Effector memory CD8-positive, alpha-beta T cell (primary cell): ENCODE measurements around the gene SCYL3.
"Not testable (repeated sequence)": the region's sequence is repeated elsewhere in the genome, so short reads cannot be mapped to it uniquely, and the experiment has no call there.

Experiments used
- ATAC-seq: fragments of 150-1000 bp; cut with Tn5 transposase; replicated peaks from 2 replicates; pipeline ENCODE4 v1.10.0; 2021; ENCODE audit warnings: mild to moderate bottlenecking, moderate library complexity
- DNase-seq, 3 experiments: peaks; one replicate each; pipeline ENCODE4 v3.0.0; 2021
- H3K27ac Mint-ChIP-seq, 2 donors: one replicate each; pipeline ENCODE4 v1.8.0; 2022; ENCODE audit warnings: mild to moderate bottlenecking in 2 of 2, mixed read lengths in 2 of 2, moderate library complexity in 2 of 2
- H3K27me3 Mint-ChIP-seq, 2 donors: one replicate each; pipeline ENCODE4 v1.8.0; 2022; ENCODE audit warnings: mixed read lengths in 2 of 2
- H3K36me3 Mint-ChIP-seq: one replicate; pipeline ENCODE4 v1.8.0; 2022; ENCODE audit warnings: mild to moderate bottlenecking, moderate library complexity, mixed read lengths; ENCODE audit not compliant: insufficient read depth
- H3K4me1 Mint-ChIP-seq, 2 donors: one replicate each; pipeline ENCODE4 v1.8.0; 2022; ENCODE audit warnings: low read depth in 2 of 2, mixed read lengths in 2 of 2
- H3K4me3 Mint-ChIP-seq, 2 donors: one replicate each; pipeline ENCODE4 v1.8.0; 2022; ENCODE audit warnings: mild to moderate bottlenecking in 2 of 2, mixed read lengths in 2 of 2, moderate library complexity in 2 of 2
- H3K9me3 Mint-ChIP-seq, 2 donors: one replicate each; pipeline ENCODE4 v1.8.0; 2022; ENCODE audit warnings: mixed read lengths in 2 of 2

The SCYL3 gene

GRCh38 chr1:169918220-169918619 is 24.5 kb upstream of the SCYL3 start:
- peak overlapping the region in 1 of 2 donors; percentile 61 for H3K27ac Mint-ChIP-seq
- not testable (repeated sequence) for H3K4me3 Mint-ChIP-seq, H3K36me3 Mint-ChIP-seq, ATAC-seq, DNase-seq, H3K9me3 Mint-ChIP-seq, H3K27me3 Mint-ChIP-seq, H3K4me1 Mint-ChIP-seq

DNA sequence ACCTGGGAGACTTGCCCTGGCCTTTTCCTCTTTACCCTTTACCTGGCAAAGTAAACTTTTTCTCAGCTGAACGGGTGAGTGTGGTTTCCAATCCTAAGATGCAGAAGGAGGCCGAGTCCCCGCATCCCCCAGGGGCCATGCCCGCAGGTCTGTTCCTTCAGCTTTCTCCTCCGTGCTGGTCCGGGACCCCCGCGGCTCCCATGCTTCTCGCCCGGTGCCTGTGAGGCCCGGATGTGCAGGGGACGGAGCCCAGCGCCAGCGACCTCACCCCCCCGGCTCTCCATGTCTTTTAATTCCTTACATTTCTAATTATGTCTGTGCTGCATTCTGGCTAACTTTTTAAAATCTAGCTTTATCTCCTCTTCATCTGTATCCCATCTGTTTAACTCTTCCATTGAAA is 21.5 kb upstream of the SCYL3 start:
- H3K36me3 Mint-ChIP-seq: peaks cover 8% of the 10 kb centered on the region
- H3K4me3 Mint-ChIP-seq: no peak overlapping the region
- no peak overlapping the region for H3K27ac Mint-ChIP-seq
- peaks cover 0 to 5% of the 10 kb centered on the region in 2 donors for H3K4me1 Mint-ChIP-seq
- H3K27me3 Mint-ChIP-seq: no peaks in the 10 kb centered on the region
- DNase-seq: no peak
- ATAC-seq: no peak
- no peaks in the 10 kb centered on the region for H3K9me3 Mint-ChIP-seq

DNA sequence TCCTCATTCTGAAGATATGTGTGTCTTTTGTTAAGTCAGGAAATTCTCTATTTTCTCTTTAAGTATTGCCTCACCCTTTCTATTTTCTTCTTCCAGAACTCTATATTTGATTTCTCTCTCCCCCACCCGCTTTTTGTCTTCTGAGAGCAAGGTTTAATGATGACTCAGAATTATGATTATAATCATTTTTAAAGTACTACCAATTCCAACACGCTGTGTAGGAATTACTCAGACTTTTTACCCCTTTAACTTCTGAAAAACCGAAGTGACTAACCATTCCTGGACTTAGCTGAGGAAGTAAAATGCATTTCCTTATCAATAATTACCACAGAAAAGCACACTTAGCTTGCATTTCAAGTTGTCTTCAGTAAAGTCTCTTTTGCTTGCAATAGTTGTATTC is 20.8 kb upstream of the SCYL3 start:
- H3K27ac Mint-ChIP-seq: no peak overlapping the region
- H3K4me3 Mint-ChIP-seq: no peak overlapping the region
- H3K9me3 Mint-ChIP-seq: no peaks in the 10 kb centered on the region
- H3K27me3 Mint-ChIP-seq: no peaks in the 10 kb centered on the region
- DNase-seq (no peak), ATAC-seq (no peak)
- peaks cover 0 to 5% of the 10 kb centered on the region in 2 donors for H3K4me1 Mint-ChIP-seq
- H3K36me3 Mint-ChIP-seq: peaks cover 6% of the 10 kb centered on the region

DNA sequence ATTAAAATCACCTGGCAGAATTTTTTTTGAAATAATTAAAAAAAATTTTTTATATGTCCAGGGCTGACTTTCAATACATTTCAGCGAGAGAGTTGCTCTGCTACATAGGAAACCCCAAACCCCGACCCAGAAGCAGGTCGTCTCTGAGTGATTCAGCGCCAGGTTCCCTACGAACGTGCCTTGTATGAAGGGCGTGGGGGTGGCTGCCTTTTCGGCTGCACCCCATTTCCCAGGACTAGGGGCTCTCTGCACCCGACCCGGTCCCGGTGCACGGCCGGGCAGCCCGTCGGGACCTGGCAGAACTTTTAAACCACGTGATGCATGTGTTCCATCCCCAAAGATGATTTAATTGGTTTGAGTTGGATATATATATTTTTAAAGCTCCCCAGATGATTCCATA is 15.8 kb upstream of the SCYL3 start:
- no peaks in the 10 kb centered on the region for H3K9me3 Mint-ChIP-seq
- H3K27ac Mint-ChIP-seq: peak overlapping the region in 1 of 2 donors; percentile 91
- H3K27me3 Mint-ChIP-seq: no peaks in the 10 kb centered on the region
- H3K4me1 Mint-ChIP-seq: peaks cover 4 to 7% of the 10 kb centered on the region in 2 donors
- H3K36me3 Mint-ChIP-seq: no peaks in the 10 kb centered on the region
- DNase-seq (no peak), ATAC-seq (peak; percentile 38)
- no peak overlapping the region for H3K4me3 Mint-ChIP-seq

DNA sequence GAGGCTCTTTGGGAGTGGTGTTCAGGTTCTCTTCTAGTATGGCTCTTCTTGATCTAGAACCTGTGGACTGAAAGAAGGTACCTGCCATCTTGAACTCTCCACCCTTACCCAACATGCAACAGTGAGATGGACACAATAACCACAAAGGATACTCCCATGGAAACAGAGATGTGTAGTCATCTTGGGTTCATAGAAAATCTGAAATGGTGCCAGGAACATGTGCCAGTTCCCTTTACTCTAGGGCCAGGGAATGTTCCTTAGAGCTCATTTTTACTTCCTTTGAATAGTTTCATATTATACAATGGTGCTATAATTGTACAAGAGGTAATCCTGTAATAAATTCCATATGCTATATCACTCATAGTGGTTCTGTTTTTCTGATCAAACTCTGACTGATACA is 13.2 kb upstream of the SCYL3 start:
- Mint-ChIP-seq H3K27me3 (peaks cover 0 to under 1% of the 10 kb centered on the region in 2 donors), H3K27ac (no peak overlapping the region), H3K4me3 (no peak overlapping the region), H3K36me3 (no peaks in the 10 kb centered on the region), H3K4me1 (peaks cover 13 to 18% of the 10 kb centered on the region in 2 donors), H3K9me3 (no peaks in the 10 kb centered on the region)
- ATAC-seq: no peak
- no peak for DNase-seq

DNA sequence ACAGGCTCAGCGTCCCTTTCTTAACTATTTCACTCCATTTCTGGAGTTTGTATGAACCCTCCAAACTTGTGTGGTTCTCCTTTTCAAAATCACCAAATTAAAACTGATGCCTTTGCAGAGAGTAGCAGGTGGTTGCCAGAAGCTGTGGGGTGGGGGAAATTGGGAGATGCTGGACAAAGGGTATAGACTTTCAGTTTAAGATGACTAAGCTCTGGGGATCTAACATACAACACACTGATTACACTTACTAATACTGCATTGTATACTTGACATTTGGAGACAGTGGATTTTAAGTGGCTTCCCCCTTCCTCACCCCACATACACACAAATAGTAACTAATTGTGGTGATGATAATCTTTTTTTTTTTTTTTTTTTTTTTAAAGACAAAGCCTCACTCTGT is 11.1 kb upstream of the SCYL3 start:
- DNase-seq (no peak), ATAC-seq (no peak)
- Mint-ChIP-seq H3K27ac (no peak overlapping the region), H3K9me3 (no peaks in the 10 kb centered on the region), H3K36me3 (no peaks in the 10 kb centered on the region), H3K4me3 (no peak overlapping the region), H3K27me3 (peaks cover 0 to 13% of the 10 kb centered on the region in 2 donors), H3K4me1 (peaks cover 13 to 18% of the 10 kb centered on the region in 2 donors)

GRCh38 chr1:169902751-169903150 is 9.1 kb upstream of the SCYL3 start:
- Mint-ChIP-seq H3K9me3 (no peaks in the 10 kb centered on the region), H3K27me3 (peaks cover 0 to 15% of the 10 kb centered on the region in 2 donors), H3K4me3 (peak overlapping the region in 1 of 2 donors; percentile 29), H3K27ac (no peak overlapping the region), H3K36me3 (no peaks in the 10 kb centered on the region), H3K4me1 (peaks cover 8 to 13% of the 10 kb centered on the region in 2 donors)
- no peak for DNase-seq
- peak; percentile 52 for ATAC-seq

DNA sequence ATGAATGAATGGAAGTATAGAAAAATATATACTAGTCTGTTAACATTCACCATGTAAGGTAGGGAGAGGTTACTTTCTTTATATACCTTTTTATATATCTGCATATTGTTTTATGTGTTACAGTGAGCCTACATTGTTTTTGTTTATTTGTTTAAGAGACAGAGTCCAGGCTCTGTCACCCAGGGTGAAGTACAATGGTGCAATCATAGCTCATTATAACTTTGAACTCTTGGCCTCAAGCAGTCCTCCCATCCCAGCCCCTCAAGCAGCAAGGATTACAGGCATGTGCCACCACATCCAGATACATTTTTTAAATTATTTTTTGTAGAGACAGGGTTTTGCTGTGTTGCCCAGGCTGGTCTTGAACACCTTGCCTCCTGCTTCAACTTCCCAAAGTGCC is 7.4 kb upstream of the SCYL3 start:
- Mint-ChIP-seq H3K36me3 (no peaks in the 10 kb centered on the region), H3K27ac (no peak overlapping the region), H3K27me3 (peaks cover 0 to 20% of the 10 kb centered on the region in 2 donors), H3K4me1 (peaks cover 8 to 13% of the 10 kb centered on the region in 2 donors), H3K9me3 (no peaks in the 10 kb centered on the region), H3K4me3 (no peak overlapping the region)
- DNase-seq (no peak), ATAC-seq (no peak)

DNA sequence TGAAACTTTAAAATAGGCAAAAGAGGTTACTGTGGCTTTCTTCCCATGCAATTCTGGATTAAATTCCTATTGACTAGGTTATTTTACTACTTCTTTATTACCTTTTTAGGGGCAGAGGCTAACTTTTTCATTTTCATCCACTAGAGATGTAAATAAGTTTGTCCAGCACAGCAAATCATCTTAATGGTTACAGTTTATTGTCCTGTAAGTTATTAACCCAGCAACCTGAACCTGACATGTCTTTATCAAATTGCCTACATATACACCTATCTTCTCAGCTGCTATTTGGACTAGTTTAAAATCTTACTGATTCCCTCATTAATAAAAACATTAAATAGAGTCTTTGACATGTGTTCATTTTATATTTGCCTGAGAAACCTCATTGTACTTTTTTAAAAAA is 6.9 kb upstream of the SCYL3 start:
- H3K27me3 Mint-ChIP-seq: peaks cover 0 to 20% of the 10 kb centered on the region in 2 donors
- peaks cover 8 to 13% of the 10 kb centered on the region in 2 donors for H3K4me1 Mint-ChIP-seq
- H3K9me3 Mint-ChIP-seq: no peaks in the 10 kb centered on the region

GRCh38 chr1:169899519-169900217 is 6.0 kb upstream of the SCYL3 start:
- H3K36me3 Mint-ChIP-seq: no peaks in the 10 kb centered on the region
- H3K9me3 Mint-ChIP-seq: no peaks in the 10 kb centered on the region
- peaks cover 0 to 20% of the 10 kb centered on the region in 2 donors for H3K27me3 Mint-ChIP-seq
- ATAC-seq (no peak), DNase-seq (no peak)
- H3K4me1 Mint-ChIP-seq: peaks cover 8 to 11% of the 10 kb centered on the region in 2 donors
- H3K4me3 Mint-ChIP-seq: no peak overlapping the region
- no peak overlapping the region for H3K27ac Mint-ChIP-seq

More for the DNA sequence above, 6.9 kb upstream of the SCYL3 start:
- Mint-ChIP-seq H3K27ac (no peak overlapping the region), H3K36me3 (no peaks in the 10 kb centered on the region), H3K4me3 (no peak overlapping the region)
- ATAC-seq (no peak), DNase-seq (no peak)

DNA sequence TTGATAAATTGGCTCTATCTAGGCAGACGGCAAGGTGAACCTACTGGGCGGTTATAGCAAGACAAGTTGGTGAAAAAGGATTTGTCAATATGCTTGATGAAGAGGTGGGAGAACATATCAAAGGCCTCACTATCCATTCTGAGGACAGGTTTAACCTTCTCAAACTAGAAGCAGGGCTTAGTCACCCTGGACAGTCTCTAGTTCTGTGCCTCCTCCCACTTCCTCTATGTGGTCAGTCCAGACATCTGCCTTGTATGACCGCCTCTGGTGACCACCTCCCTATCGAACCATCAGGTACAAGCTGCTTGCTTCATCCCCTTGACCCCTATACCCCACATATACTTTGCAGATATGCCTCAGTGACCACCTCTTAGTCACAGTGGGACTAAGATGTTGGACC is 2.3 kb upstream of the SCYL3 start:
- Mint-ChIP-seq H3K9me3 (no peaks in the 10 kb centered on the region), H3K4me1 (peaks cover 17 to 18% of the 10 kb centered on the region in 2 donors), H3K4me3 (no peak overlapping the region), H3K27me3 (peaks cover 0 to 13% of the 10 kb centered on the region in 2 donors), H3K36me3 (peaks cover 8% of the 10 kb centered on the region), H3K27ac (no peak overlapping the region)
- ATAC-seq (no peak), DNase-seq (no peak)

- H3K36me3 Mint-ChIP-seq: peaks cover 8% of the 10 kb centered on the region
- peaks cover 0 to 4% of the 10 kb centered on the region in 2 donors for H3K27me3 Mint-ChIP-seq
- no peaks in the 10 kb centered on the region for H3K9me3 Mint-ChIP-seq
Observed at GRCh38 chr1:169894424-169895145, 889 bp upstream of the SCYL3 start.

DNA sequence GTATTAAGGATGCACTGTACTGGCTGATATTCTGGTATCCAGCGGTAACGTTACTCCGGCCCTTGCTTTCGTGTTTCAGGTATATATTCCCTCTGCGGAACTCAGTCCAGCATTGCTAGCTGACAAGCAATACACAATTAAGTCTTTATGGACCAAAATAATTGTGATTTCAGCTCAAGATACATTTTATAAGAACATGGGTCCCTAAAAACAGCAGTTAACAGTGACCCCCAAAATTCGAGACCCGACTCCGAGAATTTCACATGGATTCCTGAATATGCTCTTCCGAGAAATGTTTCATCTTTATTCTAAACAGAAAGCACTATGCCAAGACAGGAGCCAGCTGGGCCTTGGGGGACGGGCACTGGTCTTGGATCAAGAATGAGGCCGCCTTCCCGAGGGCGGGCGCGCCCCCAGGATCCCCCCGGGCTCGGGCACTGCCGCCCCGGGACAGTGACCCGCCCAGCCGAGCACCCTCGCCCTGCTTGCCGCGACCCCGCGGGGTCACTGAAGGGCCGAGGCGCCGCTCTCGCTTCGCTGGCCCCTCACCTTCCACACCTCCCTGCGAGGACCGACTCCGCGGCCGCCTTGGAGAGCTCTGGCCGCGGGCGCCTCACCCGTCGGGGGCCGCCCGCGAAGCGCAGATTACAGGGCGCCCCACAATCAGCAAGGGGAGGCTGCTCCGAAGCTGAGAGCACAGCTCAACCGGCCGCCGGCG is 610 bp downstream of the SCYL3 start:
- H3K36me3 Mint-ChIP-seq: peaks cover 18% of the 10 kb centered on the region
- H3K4me1 Mint-ChIP-seq: peaks cover 32 to 36% of the 10 kb centered on the region in 2 donors
- H3K27ac Mint-ChIP-seq: peak overlapping the region; percentile 100
- DNase-seq: peak in 1 of 3 experiments; percentile 4
- H3K4me3 Mint-ChIP-seq: peak overlapping the region; percentile 87 to 89
- H3K27me3 Mint-ChIP-seq: peaks cover 0 to 4% of the 10 kb centered on the region in 2 donors
- no peaks in the 10 kb centered on the region for H3K9me3 Mint-ChIP-seq
- no peak for ATAC-seq

More at GRCh38 chr1:169894424-169895145, 889 bp upstream of the SCYL3 start:
- Mint-ChIP-seq H3K27ac (peak overlapping the region; percentile 100), H3K4me3 (peak overlapping the region; percentile 87 to 89), H3K4me1 (peaks cover 25 to 26% of the 10 kb centered on the region in 2 donors)
- DNase-seq (peak in 1 of 3 experiments; percentile 8), ATAC-seq (no peak)
